ENCODE data around the gene SF3B4. TPM values are rescaled to one million over a fixed set of nuclear protein-coding genes. Genes with fewer than 3 reads are reported as not detected.

The SF3B4 gene
- total and polyA plus RNA-seq, 4 donors = 19.6 to 48.1 (median 37.7) TPM

DNA sequence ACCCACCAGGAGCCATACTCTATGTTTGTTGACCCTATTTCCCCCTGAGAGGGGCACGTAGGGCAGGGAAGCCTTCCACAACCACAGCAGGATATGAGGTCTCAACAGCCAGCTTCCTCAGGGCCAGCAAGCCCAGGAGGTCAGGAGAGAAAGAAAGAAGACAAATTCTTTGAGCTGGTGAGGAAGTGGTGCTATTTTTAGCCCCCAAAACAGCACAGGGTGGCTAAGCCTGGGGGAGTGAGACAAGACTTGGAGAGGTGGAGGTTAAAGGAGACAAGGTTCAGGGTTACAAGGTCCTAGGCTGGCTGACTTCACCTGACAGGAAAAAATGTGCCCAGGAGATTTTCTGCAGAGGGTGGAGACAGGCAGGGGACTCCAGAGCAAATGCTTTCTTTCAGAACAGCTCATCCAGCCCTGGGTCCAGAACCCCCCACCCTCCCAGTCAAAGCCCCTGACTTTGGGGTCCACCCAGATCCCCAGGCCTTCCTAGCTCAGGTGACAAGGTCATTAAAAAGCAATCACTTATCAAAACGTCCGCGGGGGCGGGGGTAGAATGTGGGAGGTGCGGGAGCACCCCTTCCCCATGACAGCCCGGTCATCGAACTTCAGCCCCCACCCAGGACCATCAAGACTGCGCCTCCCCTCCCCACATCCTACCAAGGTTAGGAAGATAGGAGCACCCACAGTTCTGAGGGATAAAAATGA lies 11.3 kb downstream of the SF3B4 start:
- no peak for DNase-seq
- ATAC-seq (ENCODE audit: insufficient read depth, low FRiP score) = no peak
- H3K27ac ChIP-seq (ENCODE audit: low read depth in 1 of 2, low read length in 1 of 2) = no peak overlapping the region

GRCh38 chr1:149915429-149916192 lies 12.0 kb downstream of the SF3B4 start:
- H3K4me1 ChIP-seq (ENCODE audit: control insufficient read depth in 5 of 5, insufficient read depth in 5 of 5, low read length in 5 of 5) = peaks cover 0 to 19% (median 0%) of the 10 kb centered on the region in 5 donors
- no peak overlapping the region for H3K27ac ChIP-seq (ENCODE audit: low read depth in 1 of 2, low read length in 1 of 2)
- DNase-seq (no peak), ATAC-seq (ENCODE audit: insufficient read depth, low FRiP score) (no peak)
- WGBS, 2 donors = 70 to 85% methylated on average over 11 of the region's 11 CpGs
- no peaks in the 10 kb centered on the region for H3K9me3 ChIP-seq (ENCODE audit: control insufficient read depth in 4 of 4, insufficient read depth in 3 of 4, low read length in 3 of 4)
- peak overlapping the region in 1 of 2 donors; percentile 7 for H3K9ac ChIP-seq (ENCODE audit: insufficient read depth in 1 of 2, low read length in 2 of 2)
- H3K36me3 ChIP-seq (ENCODE audit: control insufficient read depth in 4 of 4, insufficient read depth in 4 of 4, low read length in 4 of 4) = no peaks in the 10 kb centered on the region
- peaks cover 0 to 4% (median 0%) of the 10 kb centered on the region in 3 donors for H3K27me3 ChIP-seq (ENCODE audit: control insufficient read depth in 3 of 3, insufficient read depth in 3 of 3, low read length in 2 of 3)
- no peak overlapping the region for H3K4me3 ChIP-seq
- no peak for TF ChIP-seq CTCF (IDR thresholded peaks at IDR 0.05; ENCODE audit: control extremely low read depth, extremely low read depth)

More for the DNA sequence above, 11.3 kb downstream of the SF3B4 start:
- 11 to 27% methylated on average over 9 of the region's 9 CpGs for WGBS, 2 donors
- H3K36me3 ChIP-seq (ENCODE audit: control insufficient read depth in 4 of 4, insufficient read depth in 4 of 4, low read length in 4 of 4) = no peaks in the 10 kb centered on the region
- TF ChIP-seq CTCF (IDR thresholded peaks at IDR 0.05; ENCODE audit: control extremely low read depth, extremely low read depth) = no peak
- peaks cover 0 to 4% (median 0%) of the 10 kb centered on the region in 3 donors for H3K27me3 ChIP-seq (ENCODE audit: control insufficient read depth in 3 of 3, insufficient read depth in 3 of 3, low read length in 2 of 3)
- peak overlapping the region in 1 of 2 donors; percentile 30 for H3K9ac ChIP-seq (ENCODE audit: insufficient read depth in 1 of 2, low read length in 2 of 2)
- H3K4me3 ChIP-seq = no peak overlapping the region
- no peaks in the 10 kb centered on the region for H3K9me3 ChIP-seq (ENCODE audit: control insufficient read depth in 4 of 4, insufficient read depth in 3 of 4, low read length in 3 of 4)
- H3K4me1 ChIP-seq (ENCODE audit: control insufficient read depth in 5 of 5, insufficient read depth in 5 of 5, low read length in 5 of 5) = peaks cover 0 to 19% (median 0%) of the 10 kb centered on the region in 5 donors

- Histone ChIP-seq H3K27ac (ENCODE audit: low read depth in 1 of 2, low read length in 1 of 2) (no peak overlapping the region), H3K9ac (ENCODE audit: insufficient read depth in 1 of 2, low read length in 2 of 2) (no peak overlapping the region), H3K4me3 (no peak overlapping the region), H3K4me1 (ENCODE audit: control insufficient read depth in 5 of 5, insufficient read depth in 5 of 5, low read length in 5 of 5) (peaks cover 0 to 19% (median 0%) of the 10 kb centered on the region in 5 donors), H3K36me3 (ENCODE audit: control insufficient read depth in 4 of 4, insufficient read depth in 4 of 4, low read length in 4 of 4) (no peaks in the 10 kb centered on the region), H3K27me3 (ENCODE audit: control insufficient read depth in 3 of 3, insufficient read depth in 3 of 3, low read length in 2 of 3) (peaks cover 0 to 4% (median 0%) of the 10 kb centered on the region in 3 donors), H3K9me3 (ENCODE audit: control insufficient read depth in 4 of 4, insufficient read depth in 3 of 4, low read length in 3 of 4) (no peaks in the 10 kb centered on the region)
- no peak for TF ChIP-seq CTCF (IDR thresholded peaks at IDR 0.05; ENCODE audit: control extremely low read depth, extremely low read depth)
- DNase-seq (no peak), ATAC-seq (ENCODE audit: insufficient read depth, low FRiP score) (no peak)
- WGBS, 2 donors = 82 to 88% methylated on average over 1 of the region's 1 CpG
Observed at GRCh38 chr1:149914545-149914944, 13.1 kb downstream of the SF3B4 start.
